IPS-20b (cell line): ENCODE data around the gene CPNE4.

Experiments
- H3K27ac ChIP-seq: one replicate; pipeline ENCODE4 v1.5.1; 2013; ENCODE audit warnings: low read length
- H3K27me3 ChIP-seq: 2 replicates; pipeline ENCODE4 v1.6.1; 2013; ENCODE audit warnings: mild to moderate bottlenecking, low read length, inconsistent platforms; ENCODE audit not compliant: insufficient read depth
- H3K36me3 ChIP-seq: 2 replicates; pipeline ENCODE4 v1.6.1; 2013; ENCODE audit warnings: low read depth, mild to moderate bottlenecking, inconsistent platforms, low read length, moderate library complexity; ENCODE audit not compliant: insufficient read depth
- H3K4me1 ChIP-seq: 2 replicates; pipeline ENCODE4 v1.6.1; 2013; ENCODE audit warnings: mild to moderate bottlenecking, control low read depth, inconsistent platforms, low read length, moderate library complexity; ENCODE audit not compliant: insufficient read depth
- H3K4me3 ChIP-seq: 2 replicates; pipeline ENCODE4 v1.5.1; 2013; ENCODE audit warnings: mild to moderate bottlenecking, low read length, inconsistent platforms
- H3K9ac ChIP-seq: 2 replicates; pipeline ENCODE4 v1.6.1; 2013; ENCODE audit warnings: low read depth, mild to moderate bottlenecking, inconsistent platforms, low read length, moderate library complexity
- H3K9me3 ChIP-seq: 2 replicates; pipeline ENCODE4 v1.6.1; 2013; ENCODE audit warnings: mild to moderate bottlenecking, low read depth, low read length, inconsistent platforms; ENCODE audit not compliant: insufficient read depth

The CPNE4 gene

GRCh38 chr3:131733086-131733841 is 301.6 kb downstream of the CPNE4 start:
- no peak overlapping the region for H3K9ac ChIP-seq

GRCh38 chr3:131731709-131732108 is 303.1 kb downstream of the CPNE4 start:
- Histone ChIP-seq H3K27me3 (no peaks in the 10 kb centered on the region), H3K4me1 (no peaks in the 10 kb centered on the region), H3K27ac (no peak overlapping the region), H3K9ac (no peak overlapping the region), H3K4me3 (no peak overlapping the region), H3K9me3 (no peaks in the 10 kb centered on the region), H3K36me3 (no peaks in the 10 kb centered on the region)

More at GRCh38 chr3:131733086-131733841, 301.6 kb downstream of the CPNE4 start:
- H3K36me3 ChIP-seq, result no peaks in the 10 kb centered on the region
- no peaks in the 10 kb centered on the region for H3K9me3 ChIP-seq
- no peaks in the 10 kb centered on the region for H3K27me3 ChIP-seq
- no peak overlapping the region for H3K4me3 ChIP-seq
- no peak overlapping the region for H3K27ac ChIP-seq
- no peaks in the 10 kb centered on the region for H3K4me1 ChIP-seq

GRCh38 chr3:131730581-131730980 is 304.2 kb downstream of the CPNE4 start:
- no peak overlapping the region for H3K27ac ChIP-seq
- H3K9ac ChIP-seq, result no peak overlapping the region
- H3K4me1 ChIP-seq, result no peaks in the 10 kb centered on the region
- H3K27me3 ChIP-seq, result no peaks in the 10 kb centered on the region
- H3K9me3 ChIP-seq, result no peaks in the 10 kb centered on the region
- no peaks in the 10 kb centered on the region for H3K36me3 ChIP-seq
- H3K4me3 ChIP-seq, result no peak overlapping the region

- H3K9ac ChIP-seq, result no peak overlapping the region
- no peak overlapping the region for H3K27ac ChIP-seq
- H3K27me3 ChIP-seq, result no peaks in the 10 kb centered on the region
- no peaks in the 10 kb centered on the region for H3K4me1 ChIP-seq
- no peaks in the 10 kb centered on the region for H3K36me3 ChIP-seq
- no peaks in the 10 kb centered on the region for H3K9me3 ChIP-seq
- no peak overlapping the region for H3K4me3 ChIP-seq
Observed at GRCh38 chr3:131729643-131730017, 305.2 kb downstream of the CPNE4 start.

- Histone ChIP-seq H3K9me3 (no peaks in the 10 kb centered on the region), H3K36me3 (no peaks in the 10 kb centered on the region), H3K27me3 (no peaks in the 10 kb centered on the region), H3K4me3 (no peak overlapping the region), H3K27ac (no peak overlapping the region), H3K9ac (no peak overlapping the region), H3K4me1 (no peaks in the 10 kb centered on the region)
Observed at GRCh38 chr3:131728898-131729642, 305.7 kb downstream of the CPNE4 start.

- no peak overlapping the region for H3K9ac ChIP-seq
- H3K4me1 ChIP-seq, result no peaks in the 10 kb centered on the region
- H3K4me3 ChIP-seq, result no peak overlapping the region
- no peaks in the 10 kb centered on the region for H3K27me3 ChIP-seq
- no peak overlapping the region for H3K27ac ChIP-seq
- no peaks in the 10 kb centered on the region for H3K36me3 ChIP-seq
- no peaks in the 10 kb centered on the region for H3K9me3 ChIP-seq
Observed at GRCh38 chr3:131725414-131725813, 309.4 kb downstream of the CPNE4 start.

- no peaks in the 10 kb centered on the region for H3K4me1 ChIP-seq
- no peak overlapping the region for H3K27ac ChIP-seq
- no peaks in the 10 kb centered on the region for H3K27me3 ChIP-seq
- no peak overlapping the region for H3K4me3 ChIP-seq
- no peak overlapping the region for H3K9ac ChIP-seq
- H3K9me3 ChIP-seq, result no peaks in the 10 kb centered on the region
- no peaks in the 10 kb centered on the region for H3K36me3 ChIP-seq
Observed at GRCh38 chr3:131723343-131723742, 311.5 kb downstream of the CPNE4 start.

- Histone ChIP-seq H3K27ac (no peak overlapping the region), H3K9ac (no peak overlapping the region), H3K9me3 (no peaks in the 10 kb centered on the region), H3K4me3 (no peak overlapping the region), H3K36me3 (no peaks in the 10 kb centered on the region), H3K4me1 (no peaks in the 10 kb centered on the region), H3K27me3 (no peaks in the 10 kb centered on the region)
Observed at GRCh38 chr3:131717493-131717892, 317.3 kb downstream of the CPNE4 start.

GRCh38 chr3:131716943-131717342 is 317.9 kb downstream of the CPNE4 start:
- Histone ChIP-seq H3K9me3 (no peaks in the 10 kb centered on the region), H3K4me3 (no peak overlapping the region), H3K9ac (no peak overlapping the region), H3K4me1 (peaks cover under 1% of the 10 kb centered on the region; the same call in 1 of the 2 replicates), H3K27me3 (no peaks in the 10 kb centered on the region), H3K36me3 (no peaks in the 10 kb centered on the region), H3K27ac (no peak overlapping the region)

GRCh38 chr3:131716007-131716406 is 318.8 kb downstream of the CPNE4 start:
- no peak overlapping the region for H3K27ac ChIP-seq
- H3K9ac ChIP-seq, result no peak overlapping the region
- peaks cover 4% of the 10 kb centered on the region; the same call in 1 of the 2 replicates for H3K4me1 ChIP-seq
- H3K9me3 ChIP-seq, result no peaks in the 10 kb centered on the region
- no peaks in the 10 kb centered on the region for H3K27me3 ChIP-seq
- H3K4me3 ChIP-seq, result no peak overlapping the region
- H3K36me3 ChIP-seq, result no peaks in the 10 kb centered on the region

- Histone ChIP-seq H3K27me3 (no peaks in the 10 kb centered on the region), H3K4me1 (peaks cover 4% of the 10 kb centered on the region; the same call in 1 of the 2 replicates), H3K27ac (no peak overlapping the region), H3K36me3 (no peaks in the 10 kb centered on the region), H3K9ac (no peak overlapping the region), H3K9me3 (no peaks in the 10 kb centered on the region), H3K4me3 (no peak overlapping the region)
Observed at GRCh38 chr3:131714585-131715220, 320.1 kb downstream of the CPNE4 start.
